Tibial artery (tissue), 4 donors: ENCODE data around the gene TRAF1.

Experiments
- DNase-seq, 2 donors: peaks; one replicate each; pipeline ENCODE4 v3.0.0-alpha.2; 2019
- H3K27ac ChIP-seq, 2 donors: fragments of 200-600 bp; sonication (generic) in 1 of 2; 1 replicate in 1 of 2; 2 replicates in 1 of 2; pipeline ENCODE4 v1.5.1; 2018 to 2019; ENCODE audit warnings: mild to moderate bottlenecking in 1 of 2
- H3K27me3 ChIP-seq, 2 donors: fragments of 200-600 bp; sonication (generic) in 1 of 2; one replicate each; pipeline versions ENCODE4 v1.5.1 to v1.6.0; 2016 to 2019
- H3K36me3 ChIP-seq, 3 donors: fragments of 200-600 bp; sonication (generic) in 2 of 3; one replicate each; pipeline ENCODE4 v1.5.1; 2016 to 2019; ENCODE audit warnings: mild to moderate bottlenecking in 2 of 3
- H3K4me1 ChIP-seq, 4 donors: fragments of 200-600 bp; sonication (generic) in 2 of 4; 1 replicate in 3 of 4; 2 replicates in 1 of 4; pipeline ENCODE4 v1.5.1; 2016 to 2019
- H3K4me3 ChIP-seq, 2 donors: fragments of 200-600 bp; sonication (generic) in 1 of 2; 1 replicate in 1 of 2; 2 replicates in 1 of 2; pipeline ENCODE4 v1.5.1; 2018 to 2019; ENCODE audit warnings: mild to moderate bottlenecking in 2 of 2
- H3K9me3 ChIP-seq, 3 donors: fragments of 200-600 bp; sonication (generic) in 1 of 3; one replicate each; pipeline ENCODE4 v1.5.1; 2016 to 2019
- CTCF ChIP-seq, 2 experiments: fragments of 200-600 bp in 1 of 2; fragments of 450-650 bp in 1 of 2; IDR thresholded peaks; one replicate each; pipeline ENCODE4 v1.5.1; 2017 to 2019; ENCODE audit warnings: antibody characterized with exemption in 2 of 2, mild to moderate bottlenecking in 1 of 2, moderate library complexity in 1 of 2
- intact Hi-C: fragments of 100-400 bp; cut with DNase I; formaldehyde crosslinking; loops from one replicate; pipeline ENCODE4 v1.15.0; 2023; ENCODE audit warnings: low total_unique reads

The TRAF1 gene

GRCh38 chr9:120914396-120914795, 12.2 kb downstream of the TRAF1 start:
- H3K4me3 ChIP-seq, result no peak overlapping the region
- no peaks in the 10 kb centered on the region for H3K9me3 ChIP-seq
- no peaks in the 10 kb centered on the region for H3K27me3 ChIP-seq
- peak overlapping the region; percentile 94 for H3K27ac ChIP-seq
- peak in 1 of 2 donors; percentile 89 for DNase-seq
- H3K36me3 ChIP-seq, result peaks cover 17 to 37% (median 25%) of the 10 kb centered on the region in 3 donors
- peaks cover 8 to 67% (median 44%) of the 10 kb centered on the region in 4 donors for H3K4me1 ChIP-seq
- intact Hi-C loops, result no loop called here
- TF ChIP-seq CTCF (IDR thresholded peaks at IDR 0.05), result no peak

GRCh38 chr9:120913647-120914264, 12.8 kb downstream of the TRAF1 start:
- no peak for DNase-seq
- Histone ChIP-seq H3K9me3 (no peaks in the 10 kb centered on the region), H3K27ac (peak overlapping the region; percentile 94), H3K4me3 (no peak overlapping the region), H3K4me1 (peaks cover 8 to 60% (median 38%) of the 10 kb centered on the region in 4 donors), H3K27me3 (no peaks in the 10 kb centered on the region), H3K36me3 (peaks cover 17 to 43% (median 30%) of the 10 kb centered on the region in 3 donors)
- TF ChIP-seq CTCF (IDR thresholded peaks at IDR 0.05), result no peak
- intact Hi-C loops, result no loop called here

GRCh38 chr9:120912958-120913646, 13.5 kb downstream of the TRAF1 start:
- TF ChIP-seq CTCF (IDR thresholded peaks at IDR 0.05), result no peak
- peaks cover 17 to 46% (median 30%) of the 10 kb centered on the region in 3 donors for H3K36me3 ChIP-seq
- DNase-seq, result no peak
- H3K9me3 ChIP-seq, result no peaks in the 10 kb centered on the region
- peak overlapping the region; percentile 94 for H3K27ac ChIP-seq
- H3K4me3 ChIP-seq, result no peak overlapping the region
- H3K27me3 ChIP-seq, result no peaks in the 10 kb centered on the region
- intact Hi-C loops, result no loop called here
- H3K4me1 ChIP-seq, result peaks cover 8 to 54% (median 34%) of the 10 kb centered on the region in 4 donors

DNA sequence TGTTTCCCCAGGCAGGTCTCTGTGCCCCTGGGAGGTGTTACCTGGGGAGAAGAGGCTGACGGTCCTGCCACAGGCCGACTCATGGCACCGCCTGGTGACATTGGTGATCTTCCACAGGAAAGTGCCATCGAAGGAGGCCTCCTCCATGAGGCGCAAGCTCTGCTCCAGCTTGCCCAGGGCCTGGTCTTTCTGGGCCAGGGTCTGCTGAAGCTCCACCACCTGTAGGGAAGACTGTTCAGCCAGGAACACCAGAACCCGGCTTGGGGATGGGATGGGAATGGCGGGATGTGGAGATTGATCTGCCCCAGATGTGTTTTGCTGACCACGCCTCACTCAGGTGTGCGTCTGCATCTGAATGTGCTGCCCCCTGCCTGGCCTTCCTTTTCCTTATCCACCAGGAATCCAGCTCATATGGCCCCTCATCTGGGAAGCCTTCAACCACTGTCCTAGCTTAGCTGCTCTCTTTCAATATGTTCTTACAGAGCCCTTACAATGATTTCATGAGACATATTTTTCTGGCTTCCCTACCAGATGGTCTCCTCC, 15.2 kb downstream of the TRAF1 start:
- Histone ChIP-seq H3K36me3 (peaks cover 17 to 46% (median 30%) of the 10 kb centered on the region in 3 donors), H3K27ac (peak overlapping the region in 1 of 2 donors; percentile 20), H3K9me3 (no peaks in the 10 kb centered on the region), H3K4me3 (no peak overlapping the region), H3K4me1 (peaks cover 4 to 36% (median 23%) of the 10 kb centered on the region in 4 donors), H3K27me3 (no peaks in the 10 kb centered on the region)
- no peak for DNase-seq
- TF ChIP-seq CTCF (IDR thresholded peaks at IDR 0.05), result no peak
- intact Hi-C loops, result no loop called here

- Histone ChIP-seq H3K27me3 (no peaks in the 10 kb centered on the region), H3K27ac (no peak overlapping the region), H3K4me1 (peaks cover 0 to 29% (median 18%) of the 10 kb centered on the region in 4 donors), H3K36me3 (peaks cover 17 to 46% (median 30%) of the 10 kb centered on the region in 3 donors), H3K9me3 (no peaks in the 10 kb centered on the region), H3K4me3 (no peak overlapping the region)
- intact Hi-C loops, result no loop called here
- no peak for DNase-seq
- no peak for TF ChIP-seq CTCF (IDR thresholded peaks at IDR 0.05)
Measured at GRCh38 chr9:120910643-120911042, 16.0 kb downstream of the TRAF1 start.
